NCI-H2171 (cell line): ENCODE results near the gene APOD.

Source experiments
- DNase-seq: peaks from one replicate; lab custom pipeline; 2025; lab: John Stamatoyannopoulos, UW

APOD gene

DNA sequence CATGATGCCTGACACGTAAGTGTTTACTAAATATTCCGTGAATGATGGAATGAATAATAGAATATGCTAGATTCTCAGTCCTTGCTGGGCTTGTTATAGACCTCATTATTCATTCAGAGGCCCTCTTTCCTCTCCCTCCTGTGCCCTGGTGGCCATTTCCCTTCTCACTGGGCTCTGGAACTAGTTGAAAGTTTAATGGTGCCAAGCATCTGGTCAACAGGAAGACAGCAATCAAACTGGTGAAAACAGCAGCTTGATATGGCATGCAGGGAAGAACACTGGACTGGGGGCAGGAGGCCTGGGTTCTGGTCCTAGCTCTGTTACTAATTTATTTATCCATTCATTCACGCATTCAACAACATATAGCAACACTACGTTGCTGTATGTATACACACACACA lies 3.7 kb upstream of the APOD start:
- DNase-seq: no peak

DNA sequence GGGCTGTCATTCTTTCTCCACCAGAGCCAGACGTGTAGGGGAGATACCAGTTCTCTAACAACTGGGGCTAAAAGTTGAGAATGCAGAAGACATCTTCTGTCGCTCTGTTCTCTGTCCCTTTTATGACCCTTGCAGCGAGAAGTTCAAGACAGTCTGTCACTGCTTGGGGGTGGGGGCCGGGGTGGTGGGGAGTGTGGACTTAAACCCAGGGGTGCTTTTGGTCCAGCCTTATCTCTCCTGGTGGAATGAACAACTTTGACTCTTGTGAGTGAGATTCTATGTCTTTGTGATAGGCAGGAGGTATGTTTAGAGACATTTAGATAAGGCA lies 767 bp upstream of the APOD start:
- no peak for DNase-seq

DNA sequence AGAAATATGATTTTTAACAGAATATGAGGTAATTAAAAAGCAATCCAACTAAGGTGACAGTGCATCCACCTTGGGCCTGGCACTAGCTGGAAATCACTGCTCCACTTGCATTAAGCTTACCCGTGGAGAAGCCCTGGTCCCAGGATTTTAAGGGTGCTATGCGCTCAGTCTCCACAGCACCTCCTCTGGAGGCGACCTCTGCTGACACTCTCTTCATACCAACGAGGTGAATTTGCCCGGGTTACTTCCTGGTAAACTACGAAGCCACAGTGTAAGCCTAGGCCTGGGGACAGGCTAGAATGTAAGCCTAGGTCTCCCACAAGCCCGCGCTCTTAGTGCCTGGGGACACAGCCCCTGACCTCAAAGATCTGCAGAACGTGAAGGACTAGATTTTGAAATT lies 793 bp downstream of the APOD start:
- DNase-seq: no peak

DNA sequence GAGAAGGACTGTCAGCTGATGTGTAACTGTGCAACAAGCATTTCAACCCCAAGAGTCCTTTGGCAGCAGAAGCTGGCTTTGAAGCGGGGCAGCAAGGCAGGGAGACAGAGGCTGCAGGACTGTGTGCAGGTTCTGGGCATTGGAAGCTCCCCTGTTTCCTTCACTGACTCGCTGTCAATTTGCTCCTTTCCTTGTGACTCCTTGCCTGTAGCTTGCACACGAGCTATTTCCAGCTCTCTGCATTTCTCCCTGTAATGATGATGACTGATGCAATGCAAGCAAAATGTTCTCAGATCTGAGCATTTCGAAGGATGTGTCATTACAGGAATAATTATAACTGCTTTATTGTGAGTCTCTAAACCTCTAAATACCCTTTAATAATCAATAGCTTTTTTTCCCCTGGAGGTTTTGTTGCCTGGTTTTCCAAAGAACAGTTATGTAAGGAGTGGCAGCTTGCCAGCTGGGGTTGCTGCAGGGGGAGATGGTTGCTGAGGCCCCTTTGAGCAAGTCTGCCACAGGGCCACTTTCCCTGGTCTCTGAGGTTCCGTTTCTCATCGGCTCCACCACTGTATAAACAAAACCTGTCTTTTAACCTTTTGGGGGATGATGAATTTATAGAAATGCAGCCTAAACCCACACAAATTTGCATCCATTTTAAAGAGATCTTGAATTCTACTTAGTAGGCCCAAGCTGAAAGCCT lies 2.8 kb downstream of the APOD start:
- no peak for DNase-seq

DNA sequence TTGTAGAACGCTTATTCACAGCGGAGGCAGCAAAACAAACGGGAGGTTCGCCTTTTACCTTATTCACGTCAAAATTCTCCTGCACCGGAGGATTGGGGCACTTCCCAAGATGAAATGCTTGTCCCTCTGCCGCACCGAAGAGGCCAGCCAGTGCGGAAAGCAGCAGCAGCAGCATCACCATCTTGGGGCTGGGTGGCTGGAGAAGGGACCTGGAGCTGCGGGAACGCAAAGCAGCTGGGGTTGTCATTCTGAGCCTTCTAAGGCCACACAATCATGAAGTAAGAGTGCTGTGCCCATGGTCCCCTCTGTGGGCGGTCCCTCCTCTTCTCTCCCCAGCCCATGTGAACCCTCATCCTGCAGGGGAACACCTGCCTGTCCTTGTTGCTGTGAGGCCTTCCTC lies 4.5 kb downstream of the APOD start:
- no peak for DNase-seq

DNA sequence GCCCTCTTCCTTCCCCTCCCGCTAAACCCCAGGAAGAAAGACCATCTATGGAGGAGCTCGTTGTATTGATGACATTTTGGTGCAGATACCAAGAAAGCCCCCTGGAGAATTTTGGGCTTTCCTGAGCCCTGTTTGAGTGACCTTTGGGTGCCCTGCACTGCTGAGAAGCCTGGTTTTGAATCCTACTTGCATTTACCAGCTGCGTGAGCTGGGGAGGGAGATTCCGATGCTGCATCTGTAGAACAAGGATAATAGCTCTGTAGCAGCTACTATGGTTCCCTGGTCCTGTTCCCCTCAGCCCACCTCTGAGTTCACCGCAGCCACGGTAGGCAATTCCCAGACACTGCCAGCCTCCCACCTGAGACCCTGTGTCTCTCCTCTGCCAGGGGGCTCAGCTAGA lies 5.2 kb downstream of the APOD start:
- no peak for DNase-seq

DNA sequence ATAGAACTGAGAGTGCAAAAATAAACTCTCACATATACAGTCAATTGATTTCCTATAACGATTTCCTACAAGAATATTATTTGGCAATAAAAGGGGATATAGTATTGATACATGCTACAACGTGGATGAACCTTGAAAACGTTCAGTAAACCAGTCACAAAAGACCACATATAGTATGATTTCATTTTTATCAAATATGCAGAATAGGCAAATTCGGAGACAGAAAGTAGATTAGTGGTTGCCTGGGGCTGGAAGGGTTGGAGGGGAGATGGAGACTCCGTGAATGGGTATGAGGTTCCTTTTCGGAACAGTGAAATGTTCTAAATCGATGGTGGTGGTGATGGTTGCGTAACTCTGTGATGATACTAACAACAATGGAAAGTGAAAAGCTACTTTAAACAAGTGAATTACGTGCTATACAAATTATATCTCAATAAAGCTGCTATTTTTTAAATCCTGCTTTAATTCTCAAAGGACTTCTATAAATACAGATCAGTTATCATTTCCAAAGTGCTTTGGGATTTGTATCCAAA lies 6.0 kb downstream of the APOD start:
- no peak for DNase-seq

DNA sequence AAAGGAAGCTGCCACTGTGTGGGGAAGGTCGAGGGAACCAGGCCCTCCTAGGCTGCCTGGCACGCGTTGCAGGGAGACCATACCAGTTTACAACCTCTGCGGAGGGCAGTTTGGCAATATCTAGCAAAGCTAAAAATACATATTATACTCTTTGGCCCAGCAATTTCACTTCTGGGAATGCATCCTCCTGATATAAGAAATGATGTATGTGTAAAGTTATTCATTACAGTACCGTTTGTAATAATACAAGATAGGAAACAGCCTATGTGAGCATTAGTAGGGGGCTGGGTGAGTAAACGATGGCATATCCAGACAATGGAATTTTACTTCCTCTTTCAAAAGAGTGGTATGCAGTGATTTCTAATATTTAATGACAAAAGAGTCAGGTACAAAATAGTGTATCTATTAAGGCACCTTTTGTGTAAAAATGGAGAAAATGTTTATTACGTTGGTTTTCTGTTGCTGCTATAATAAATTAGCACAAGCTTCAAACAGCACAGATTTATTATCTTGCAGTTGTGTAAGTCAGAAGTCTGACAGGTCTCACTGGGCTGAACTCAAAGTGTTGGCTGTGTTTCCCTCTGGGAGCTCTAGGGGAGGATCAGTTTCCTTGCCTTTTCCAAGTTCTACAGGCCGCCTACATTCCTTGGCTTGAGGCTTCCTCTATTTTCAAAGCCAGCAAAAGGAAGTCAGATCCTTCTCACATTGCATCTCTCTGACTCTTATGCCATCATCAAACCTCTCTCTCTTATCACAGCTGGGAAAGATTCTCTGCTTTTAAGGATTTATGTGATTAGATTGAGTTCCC lies 9.0 kb downstream of the APOD start:
- DNase-seq: no peak

DNA sequence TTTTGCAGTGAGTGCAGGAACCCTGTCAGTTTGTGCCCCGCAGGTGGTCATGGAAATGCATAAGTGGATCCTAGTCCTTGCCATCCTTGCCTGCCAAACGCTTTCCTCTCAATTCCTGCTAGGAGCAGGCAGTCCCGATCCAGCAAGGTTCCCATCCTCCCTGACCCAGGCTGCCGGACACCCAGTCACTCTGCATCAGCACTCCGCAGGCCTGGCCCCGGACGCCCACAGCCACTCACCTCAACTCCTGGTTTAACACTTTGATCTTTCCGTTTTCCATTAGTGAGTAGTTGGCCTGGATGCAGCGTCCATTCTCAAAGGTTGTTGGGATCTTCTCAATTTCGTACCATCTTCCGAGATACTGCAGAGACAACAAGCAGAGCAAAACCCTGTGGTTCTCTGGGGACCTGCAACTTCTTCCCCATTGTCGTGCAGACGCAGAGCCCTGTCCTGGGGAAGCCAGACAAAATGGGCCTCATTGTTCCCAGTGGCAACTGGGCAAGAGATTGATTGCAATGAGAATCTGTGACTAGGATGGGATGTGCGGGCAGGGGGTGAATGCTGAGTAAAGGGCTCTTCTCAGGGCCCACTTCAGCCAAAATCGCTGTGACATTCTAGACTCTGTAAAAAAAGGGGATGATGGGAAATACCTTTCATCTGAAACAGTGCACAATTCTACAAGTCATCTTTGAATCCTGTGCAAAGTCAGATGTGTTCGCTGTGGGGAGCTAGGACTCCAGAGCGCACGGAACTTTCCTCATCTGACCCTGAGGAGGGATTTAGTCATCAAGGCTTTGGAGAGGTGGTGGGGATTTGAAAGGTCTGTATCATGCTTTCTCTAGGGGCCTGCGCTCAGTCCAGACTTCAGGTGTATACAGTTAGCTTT lies 9.9 kb downstream of the APOD start:
- no peak for DNase-seq

DNA sequence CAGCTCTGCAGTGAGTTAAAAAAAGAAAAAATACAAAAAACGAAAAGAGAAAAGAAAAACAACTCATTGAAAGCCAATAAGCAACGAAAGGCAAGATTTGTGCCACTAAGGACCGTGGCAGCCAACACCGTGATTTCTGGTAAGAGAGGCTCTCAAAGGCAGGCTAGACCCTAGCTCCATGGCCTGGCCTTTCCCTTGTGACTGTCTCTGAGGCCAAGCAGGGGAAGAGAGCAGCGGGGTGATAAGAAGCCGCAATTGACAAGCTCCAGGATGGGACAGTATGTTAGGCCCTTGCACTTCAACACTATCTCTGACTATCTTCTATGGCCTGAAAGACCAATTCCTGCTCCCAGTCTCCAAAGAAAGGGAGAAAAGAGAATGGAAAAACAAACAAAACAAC lies 12.4 kb downstream of the APOD start:
- DNase-seq: no peak

DNA sequence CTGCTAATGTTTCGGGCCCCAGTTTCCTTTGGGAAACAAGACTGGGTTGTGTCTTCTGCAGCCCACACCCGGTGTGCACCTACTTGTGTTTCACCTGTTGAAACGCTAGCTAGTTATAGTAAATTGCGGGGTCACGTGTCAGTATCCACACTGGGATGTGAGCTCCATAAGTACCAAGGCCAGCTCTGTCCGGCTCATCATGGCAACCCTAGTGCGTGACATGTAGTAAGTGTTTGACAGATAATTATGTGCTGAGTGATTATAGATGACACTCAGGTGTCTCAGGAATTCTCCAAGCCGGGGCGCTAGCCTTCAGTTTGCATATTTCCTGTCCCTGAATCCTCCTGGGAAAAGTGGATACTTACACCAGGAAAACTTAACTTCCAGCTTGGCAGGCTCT lies 12.8 kb downstream of the APOD start:
- no peak for DNase-seq

DNA sequence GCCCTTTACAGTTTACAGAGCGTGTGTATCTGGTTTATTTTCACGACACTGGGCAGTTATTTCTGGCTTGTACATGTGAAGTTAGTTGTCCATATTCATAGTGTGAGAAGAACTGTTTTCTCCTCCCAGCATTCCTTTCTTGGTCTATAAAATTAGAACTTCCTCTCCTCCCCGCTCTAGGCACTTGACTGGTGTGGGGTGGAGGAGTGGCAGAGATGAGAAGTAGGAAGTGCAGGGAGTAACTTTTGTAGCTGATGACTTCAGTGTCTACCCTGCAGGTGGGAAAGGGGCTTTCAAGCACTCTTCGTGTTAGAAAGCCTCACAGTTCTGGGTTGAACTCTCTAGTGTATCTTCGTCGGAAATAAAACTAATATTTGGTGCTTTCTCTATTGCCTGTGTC lies 13.4 kb downstream of the APOD start:
- DNase-seq: no peak

DNA sequence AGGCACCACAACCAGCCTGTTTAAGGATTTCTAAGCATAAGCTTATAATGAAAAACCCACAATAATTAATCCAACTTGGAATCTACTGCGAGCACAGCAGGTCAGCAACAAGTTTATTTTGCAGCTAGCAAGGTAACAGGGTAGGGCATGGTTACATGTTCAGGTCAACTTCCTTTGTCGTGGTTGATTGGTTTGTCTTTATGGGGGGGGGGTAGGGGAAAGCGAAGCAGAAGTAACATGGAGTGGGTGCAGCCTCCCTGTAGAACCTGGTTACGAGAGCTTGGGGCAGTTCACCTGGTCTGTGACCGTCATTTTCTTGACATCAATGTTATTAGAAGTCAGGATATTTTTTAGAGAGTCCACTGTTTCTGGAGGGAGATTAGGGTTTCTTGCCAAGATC lies 15.1 kb downstream of the APOD start:
- no peak for DNase-seq

DNA sequence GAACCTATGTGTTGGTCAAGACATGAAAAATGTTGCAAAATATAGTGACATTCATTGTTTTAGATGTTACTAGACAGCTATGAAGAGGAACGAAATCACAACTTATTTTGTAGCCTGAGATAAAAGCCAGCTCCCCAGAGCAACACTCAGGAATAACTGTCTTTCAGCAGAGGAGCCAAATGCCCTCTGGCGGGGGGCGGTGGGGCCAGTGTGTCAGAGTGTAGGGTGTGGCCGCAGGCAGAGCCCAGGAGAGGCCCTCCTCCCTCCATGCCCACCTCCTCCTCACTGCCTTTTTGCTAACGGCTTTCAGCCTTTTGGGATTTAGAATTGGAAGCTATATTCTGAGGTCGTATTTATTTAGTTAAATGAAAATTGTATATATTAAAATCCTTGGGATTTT lies 16.9 kb downstream of the APOD start:
- no peak for DNase-seq

DNA sequence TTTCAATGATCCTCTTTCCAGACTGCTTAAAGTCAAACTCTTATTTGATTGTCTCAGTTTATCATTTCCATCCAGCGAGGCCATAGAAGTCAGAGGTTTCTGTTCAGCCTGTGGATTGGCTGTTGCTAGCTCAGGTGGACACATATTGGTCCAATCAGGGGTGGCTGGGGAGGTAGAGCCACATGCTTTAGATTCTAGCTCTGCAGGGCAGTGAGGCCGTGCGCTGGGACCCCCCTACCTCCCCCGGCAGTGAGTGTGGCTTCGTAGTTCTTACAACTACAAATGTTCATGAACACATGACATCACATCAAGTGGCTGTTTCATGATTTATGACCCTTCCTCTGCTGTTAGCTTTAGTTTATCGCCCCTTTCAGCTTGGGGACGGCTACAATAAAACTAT lies 18.0 kb downstream of the APOD start:
- no peak for DNase-seq

DNA sequence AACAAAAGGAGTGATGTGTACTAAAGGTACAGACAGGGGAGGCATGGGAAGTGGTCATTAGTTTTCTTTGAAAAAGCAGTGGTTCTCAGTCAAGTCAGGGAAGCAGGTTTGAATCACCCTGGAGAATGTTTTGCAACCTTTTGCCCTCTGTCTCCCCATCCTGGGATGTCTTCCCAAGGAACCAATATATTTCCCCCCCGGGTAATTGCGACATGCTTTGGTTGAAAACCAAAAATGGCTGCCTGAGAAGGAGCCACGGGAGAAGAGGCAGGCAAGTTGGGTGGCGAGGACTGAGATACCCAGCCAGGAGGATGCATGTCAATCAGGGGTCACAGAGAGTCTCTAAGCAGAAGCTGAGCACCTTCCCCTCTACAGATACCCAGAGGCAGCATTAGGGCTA lies 20.4 kb downstream of the APOD start:
- no peak for DNase-seq

DNA sequence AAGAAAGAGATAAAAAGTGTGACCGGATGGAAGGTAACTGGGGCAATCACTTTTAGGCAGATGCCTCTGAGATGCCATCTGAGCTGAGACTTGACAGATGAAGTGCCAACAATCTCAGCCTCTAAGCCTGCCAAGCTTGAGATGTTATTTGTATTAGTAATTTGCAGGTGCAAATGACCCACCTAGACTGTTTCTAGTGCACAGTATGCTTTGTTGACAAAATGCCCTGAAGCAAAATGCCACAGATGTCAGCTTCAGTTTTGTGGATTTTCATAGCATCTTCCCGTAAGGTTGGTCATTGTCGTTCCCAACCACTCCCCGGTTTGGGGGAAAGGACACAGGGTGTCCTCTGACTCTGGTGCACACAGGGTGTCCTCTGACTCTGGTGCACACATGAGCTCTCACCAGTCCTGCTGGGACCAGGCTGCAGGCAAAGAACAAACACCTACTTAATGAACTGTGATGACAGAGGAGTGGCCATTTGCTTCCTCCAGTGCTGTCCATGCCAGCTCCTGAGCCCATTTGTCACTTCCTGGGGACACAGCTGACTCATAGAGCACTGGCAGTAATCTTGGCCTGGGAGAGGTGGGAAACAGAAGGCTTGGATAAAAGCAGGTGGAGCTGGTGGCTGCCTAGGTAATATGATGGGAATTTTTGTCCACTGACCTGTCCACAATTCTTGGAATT lies 23.9 kb downstream of the APOD start:
- DNase-seq: no peak

DNA sequence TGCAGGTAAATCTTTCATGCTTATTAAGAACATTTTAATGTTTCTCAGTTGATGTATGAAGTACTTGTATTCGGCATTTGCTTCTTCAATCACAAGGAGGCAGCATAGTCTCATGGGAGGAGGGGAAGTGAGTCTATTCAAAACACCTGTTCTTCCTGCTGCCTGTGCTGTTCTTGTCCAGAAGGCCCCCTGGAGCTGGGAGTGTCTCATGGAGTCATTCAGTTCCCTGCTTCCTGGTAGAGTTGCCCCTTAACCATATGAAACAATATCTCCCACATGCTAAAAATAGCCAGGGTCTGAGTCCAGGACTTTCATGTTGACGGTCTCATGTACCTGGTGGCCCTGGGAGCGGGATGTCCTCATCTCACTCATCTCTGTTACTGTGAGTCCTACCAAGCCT lies 25.1 kb downstream of the APOD start:
- peak; percentile 55 for DNase-seq

DNA sequence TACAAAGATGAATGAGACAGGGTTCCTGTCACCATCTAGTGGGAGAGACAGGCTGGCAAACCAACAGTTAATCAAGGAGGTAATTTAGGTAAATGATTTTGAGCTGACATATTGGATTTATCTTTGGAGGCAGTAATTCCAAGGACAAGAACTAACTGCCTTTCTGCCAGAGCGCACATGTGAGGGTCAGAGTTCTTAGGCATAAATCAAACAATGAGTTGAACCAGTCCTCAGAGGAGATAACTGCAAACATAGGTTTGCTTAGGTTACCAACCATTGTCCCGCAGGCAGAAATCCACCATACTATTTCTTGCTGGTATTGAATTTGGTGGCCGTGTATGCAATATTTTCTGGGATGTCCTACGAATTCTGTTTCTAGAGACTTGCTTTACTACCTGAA lies 26.4 kb downstream of the APOD start:
- DNase-seq: no peak

DNA sequence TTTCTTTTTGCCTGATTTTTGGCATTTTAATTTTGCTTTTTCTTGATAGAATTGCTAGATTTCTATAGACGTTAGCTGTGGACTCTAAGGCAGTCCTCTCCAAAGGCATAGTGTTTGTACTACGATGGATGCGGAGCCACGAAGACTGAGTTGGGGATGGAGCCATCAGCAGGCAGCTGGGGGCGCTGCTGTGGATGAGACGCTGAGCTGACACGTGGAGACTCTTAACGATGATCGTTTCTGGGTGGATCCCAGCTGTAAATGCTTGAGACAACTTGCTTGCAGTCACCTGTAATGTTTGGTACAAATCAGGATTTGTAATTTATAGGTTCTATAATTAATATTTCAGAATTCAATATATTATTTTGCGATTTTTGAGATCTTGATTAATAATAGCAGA lies 27.4 kb downstream of the APOD start:
- no peak for DNase-seq

DNA sequence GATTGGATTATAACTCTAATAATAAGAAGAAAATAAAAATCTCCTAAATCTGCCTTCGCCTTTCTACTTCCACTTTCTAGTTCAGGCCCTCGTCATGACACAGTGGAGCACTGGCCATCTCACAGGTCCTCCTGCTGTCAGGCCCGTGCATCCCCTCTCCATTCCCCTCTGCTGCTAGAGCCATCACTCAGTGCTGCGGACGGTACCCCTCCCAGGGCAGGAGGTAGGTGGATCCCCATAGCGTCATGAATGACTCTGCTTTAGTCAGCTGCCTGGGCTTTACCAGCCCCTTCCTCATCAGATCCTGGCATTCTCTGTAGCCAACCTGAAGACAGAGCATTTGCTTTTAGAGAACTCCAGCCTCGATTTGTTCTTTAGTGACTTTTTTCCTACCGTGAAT lies 28.6 kb downstream of the APOD start:
- DNase-seq: no peak

DNA sequence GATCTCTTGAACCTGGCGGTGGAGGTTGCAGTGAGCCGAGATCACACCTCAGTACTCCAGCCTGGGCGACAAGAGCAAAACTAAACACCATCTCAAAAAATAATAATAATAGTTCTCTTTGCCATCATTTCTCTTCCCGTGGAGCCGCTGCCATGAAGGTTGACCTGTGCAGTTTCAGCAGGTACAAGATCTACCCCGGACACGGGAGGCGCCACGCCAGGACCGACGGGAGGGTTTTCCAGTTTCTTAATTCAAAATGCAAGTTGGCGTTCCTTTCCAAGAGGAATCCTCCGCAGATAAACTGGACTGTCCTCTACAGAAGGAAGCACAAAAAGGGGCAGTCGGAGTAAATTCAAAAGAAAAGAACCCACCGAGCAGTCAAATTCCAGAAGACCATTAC lies 29.3 kb downstream of the APOD start:
- no peak for DNase-seq
